IPS-15b (cell line): ENCODE measurements around the gene NDUFAF8.
A peak's percentile ranks its signal among the peaks of the same experiment; 100 is the strongest.

Experiments
- H3K27me3 ChIP-seq: one replicate; pipeline ENCODE4 v1.6.1; 2013; ENCODE audit warnings: low read length; ENCODE audit not compliant: control insufficient read depth, insufficient read depth
- H3K36me3 ChIP-seq: one replicate; pipeline ENCODE4 v1.6.1; 2013; ENCODE audit warnings: low read length; ENCODE audit not compliant: control insufficient read depth, insufficient read depth
- H3K4me1 ChIP-seq: one replicate; pipeline ENCODE4 v1.6.1; 2013; ENCODE audit warnings: mild to moderate bottlenecking, low read length; ENCODE audit not compliant: control insufficient read depth, insufficient read depth
- H3K4me3 ChIP-seq: one replicate; pipeline ENCODE4 v1.5.1; 2013; ENCODE audit warnings: low read depth, low read length
- H3K9ac ChIP-seq: one replicate; pipeline ENCODE4 v1.6.1; 2013; ENCODE audit warnings: low read depth, mild to moderate bottlenecking, low read length
- H3K9me3 ChIP-seq: one replicate; pipeline ENCODE4 v1.6.1; 2013; ENCODE audit warnings: mild to moderate bottlenecking, low read length; ENCODE audit not compliant: control insufficient read depth, insufficient read depth

Gene NDUFAF8

DNA sequence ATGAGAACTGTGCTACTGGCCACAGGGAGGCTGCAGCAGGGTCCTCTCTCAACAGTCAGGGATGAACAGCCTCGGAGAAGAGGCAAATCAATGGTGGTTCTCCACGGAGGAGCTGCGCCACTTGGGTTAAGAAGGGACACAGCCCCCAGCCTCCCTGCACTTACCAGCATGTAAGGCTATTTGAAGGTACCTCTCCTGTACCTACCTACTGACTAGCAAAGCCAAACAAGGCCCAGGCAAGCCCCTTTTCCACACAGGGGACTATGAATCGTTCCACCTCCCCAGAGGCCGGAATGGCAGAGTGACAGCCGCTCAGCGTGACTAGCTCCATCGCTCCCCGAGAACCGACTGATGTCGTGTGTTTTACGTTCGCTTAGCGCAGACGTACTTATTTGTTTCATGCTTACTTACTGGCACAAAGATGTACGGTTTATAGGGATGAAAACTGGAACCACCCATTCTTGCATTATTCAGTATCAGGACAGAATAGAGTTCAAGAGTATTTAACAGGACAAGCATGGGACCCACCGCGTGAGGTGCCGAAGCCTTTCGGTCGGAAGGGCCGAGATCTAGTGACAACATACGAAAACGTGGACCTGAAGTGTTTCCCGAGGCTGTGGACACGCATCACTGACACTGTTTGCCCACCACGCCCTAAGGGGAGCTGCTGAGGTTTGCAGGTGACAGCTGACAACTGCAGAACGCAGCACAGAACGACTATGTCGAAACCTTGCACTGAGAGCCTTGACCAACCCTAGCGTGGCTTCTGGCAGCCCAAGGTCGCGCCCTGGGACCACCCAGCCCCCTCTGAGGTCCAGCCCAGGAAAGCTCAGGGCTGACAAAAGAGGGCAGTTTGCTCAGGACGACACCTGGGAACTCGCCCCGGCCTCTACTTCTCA lies 1.3 kb upstream of the NDUFAF8 start:
- no peaks in the 10 kb centered on the region for H3K27me3 ChIP-seq
- H3K9me3 ChIP-seq, result no peaks in the 10 kb centered on the region
- peak overlapping the region; percentile 60 for H3K9ac ChIP-seq
- peaks cover 3% of the 10 kb centered on the region for H3K4me1 ChIP-seq
- H3K36me3 ChIP-seq, result peaks cover 10% of the 10 kb centered on the region
- H3K4me3 ChIP-seq, result peak overlapping the region; percentile 72

GRCh38 chr17:81238490-81238814 lies 666 bp upstream of the NDUFAF8 start:
- H3K27me3 ChIP-seq, result no peaks in the 10 kb centered on the region
- no peaks in the 10 kb centered on the region for H3K9me3 ChIP-seq
- H3K36me3 ChIP-seq, result peaks cover 7% of the 10 kb centered on the region

DNA sequence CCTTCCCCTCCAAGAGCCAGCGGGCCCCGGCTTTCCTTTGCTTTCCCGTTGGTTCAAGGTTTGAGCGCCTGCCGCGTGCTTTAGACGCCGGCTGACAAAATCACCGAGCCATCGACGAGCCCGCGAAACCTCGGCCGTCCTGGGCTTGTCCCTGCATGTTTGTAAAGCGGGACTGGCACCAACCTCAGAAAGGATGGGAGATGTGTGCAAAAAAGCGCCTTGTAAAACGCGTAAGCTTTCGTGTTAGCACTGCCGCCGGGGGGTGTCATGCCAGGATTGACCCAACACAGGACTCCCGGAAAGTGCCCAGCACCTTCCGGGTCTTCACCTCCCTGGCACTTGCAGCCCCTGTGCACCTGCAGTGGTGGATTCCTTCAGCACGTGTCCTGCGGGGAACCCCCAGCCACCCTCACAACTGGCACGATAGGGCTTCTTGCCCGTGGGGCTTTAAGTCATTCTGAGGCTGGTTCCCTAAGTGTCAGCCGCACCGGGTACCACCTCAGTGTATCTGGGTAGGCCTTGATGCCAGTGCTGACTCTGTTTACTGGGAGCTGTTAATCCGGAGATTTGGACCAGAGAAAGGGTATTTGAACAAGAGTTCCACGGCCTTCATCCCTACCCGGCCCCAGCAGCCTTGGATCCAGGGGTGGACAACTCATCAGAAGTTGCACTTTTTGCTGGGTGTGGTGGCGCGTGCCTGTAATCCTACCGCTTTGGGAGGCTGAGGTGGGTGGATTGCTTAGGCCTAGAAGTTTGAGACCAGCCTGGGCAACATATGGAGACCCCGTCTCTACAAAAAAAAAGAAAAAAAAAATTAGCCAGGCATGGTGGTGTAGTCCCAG lies 817 bp downstream of the NDUFAF8 start:
- H3K9me3 ChIP-seq, result no peaks in the 10 kb centered on the region
- peak overlapping the region; percentile 75 for H3K4me3 ChIP-seq
- peak overlapping the region; percentile 41 for H3K9ac ChIP-seq
- peaks cover 5% of the 10 kb centered on the region for H3K36me3 ChIP-seq
- peaks cover 5% of the 10 kb centered on the region for H3K4me1 ChIP-seq
- no peaks in the 10 kb centered on the region for H3K27me3 ChIP-seq

More at GRCh38 chr17:81238490-81238814, 666 bp upstream of the NDUFAF8 start:
- peak overlapping the region; percentile 60 for H3K9ac ChIP-seq
- peak overlapping the region; percentile 72 for H3K4me3 ChIP-seq
- peaks cover 5% of the 10 kb centered on the region for H3K4me1 ChIP-seq

DNA sequence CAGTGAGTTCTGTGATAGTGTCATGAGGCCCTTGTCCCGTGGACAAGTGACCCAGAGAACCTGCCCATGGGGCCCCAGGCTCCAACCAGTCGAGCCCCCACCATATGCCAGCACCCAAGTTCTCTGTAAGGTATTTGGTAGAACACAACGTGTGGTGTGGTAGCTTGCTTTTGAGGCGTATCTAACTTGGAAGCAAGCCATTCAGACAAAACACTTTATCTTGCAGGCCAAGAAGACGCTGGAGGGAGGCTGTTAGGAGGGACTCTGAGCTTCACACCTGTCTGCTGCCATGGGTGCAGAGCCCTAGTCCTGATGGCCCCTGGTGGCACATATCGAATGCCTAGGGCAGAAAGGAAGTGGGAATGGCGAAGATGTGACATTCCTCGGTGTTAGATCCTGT lies 1.6 kb downstream of the NDUFAF8 start:
- Histone ChIP-seq H3K9me3 (no peaks in the 10 kb centered on the region), H3K36me3 (peaks cover 5% of the 10 kb centered on the region), H3K9ac (no peak overlapping the region), H3K27me3 (no peaks in the 10 kb centered on the region), H3K4me3 (no peak overlapping the region), H3K4me1 (peaks cover 5% of the 10 kb centered on the region)

GRCh38 chr17:81241203-81241602 lies 2.1 kb downstream of the NDUFAF8 start:
- no peak overlapping the region for H3K4me3 ChIP-seq
- H3K4me1 ChIP-seq, result peaks cover 5% of the 10 kb centered on the region
- H3K9me3 ChIP-seq, result no peaks in the 10 kb centered on the region
- H3K36me3 ChIP-seq, result peaks cover 5% of the 10 kb centered on the region
- H3K27me3 ChIP-seq, result no peaks in the 10 kb centered on the region
- no peak overlapping the region for H3K9ac ChIP-seq

DNA sequence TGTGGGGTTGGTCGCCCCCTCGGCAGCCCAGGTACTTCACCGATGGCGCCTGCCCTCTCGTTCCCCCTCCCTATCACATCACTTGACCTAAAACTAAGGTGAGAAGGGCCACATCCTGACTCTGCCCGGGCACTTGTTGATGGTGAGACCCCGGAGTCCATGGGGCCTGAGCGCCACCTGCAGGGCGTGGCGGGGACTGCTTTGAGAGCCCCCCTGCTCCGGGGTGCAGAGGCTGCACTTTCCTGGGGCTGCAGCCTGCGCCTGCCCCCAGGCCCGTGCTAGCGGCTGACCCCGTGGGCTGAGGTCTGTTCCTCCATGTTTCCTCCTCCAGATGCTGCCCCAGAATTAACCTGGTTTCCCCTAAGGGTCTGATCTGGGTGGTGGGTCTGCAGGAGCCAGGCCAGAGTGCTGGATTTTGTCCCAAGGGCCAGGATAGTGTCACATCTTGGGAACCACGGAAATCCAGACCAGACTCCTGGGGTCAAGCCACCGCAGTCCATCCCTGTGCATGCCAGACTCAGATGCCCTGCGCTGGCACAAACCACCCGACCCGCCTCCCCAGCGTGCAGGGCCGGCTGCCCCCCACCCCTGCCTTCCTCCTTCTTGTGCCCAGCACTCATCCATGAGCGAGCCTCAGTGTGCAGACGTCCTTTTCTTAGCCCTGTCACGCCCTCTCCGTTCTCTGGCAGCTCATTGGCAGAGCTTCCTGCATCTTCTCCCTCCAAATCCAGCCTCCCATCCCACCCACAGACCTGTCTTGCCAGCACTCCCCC lies 2.7 kb downstream of the NDUFAF8 start:
- H3K27me3 ChIP-seq, result no peaks in the 10 kb centered on the region
- H3K9ac ChIP-seq, result no peak overlapping the region
- H3K4me3 ChIP-seq, result no peak overlapping the region
- no peaks in the 10 kb centered on the region for H3K9me3 ChIP-seq
- peaks cover 5% of the 10 kb centered on the region for H3K36me3 ChIP-seq
- H3K4me1 ChIP-seq, result peaks cover 5% of the 10 kb centered on the region

GRCh38 chr17:81242421-81243332 lies 3.6 kb downstream of the NDUFAF8 start:
- Histone ChIP-seq H3K4me3 (no peak overlapping the region), H3K27me3 (no peaks in the 10 kb centered on the region), H3K9me3 (no peaks in the 10 kb centered on the region), H3K36me3 (peaks cover 5% of the 10 kb centered on the region), H3K4me1 (peaks cover 5% of the 10 kb centered on the region), H3K9ac (no peak overlapping the region)

DNA sequence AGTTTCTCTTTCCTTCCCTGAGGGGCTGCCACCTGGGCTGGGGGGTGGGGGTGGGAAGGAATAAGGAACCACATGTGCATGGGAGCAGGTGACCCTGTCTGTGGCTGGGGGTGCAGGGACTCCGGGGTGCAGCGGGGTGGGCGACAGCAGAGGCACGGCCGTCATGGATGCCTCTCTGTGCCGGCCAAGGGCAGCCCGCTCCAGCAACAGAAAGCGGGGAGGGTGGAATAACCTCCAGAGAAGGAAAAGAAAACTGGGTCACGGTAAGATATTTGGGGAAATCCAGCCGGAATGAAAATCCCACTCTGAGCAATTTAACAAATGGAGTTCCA lies 4.2 kb downstream of the NDUFAF8 start:
- no peaks in the 10 kb centered on the region for H3K27me3 ChIP-seq
- H3K4me1 ChIP-seq, result peaks cover 5% of the 10 kb centered on the region
- H3K4me3 ChIP-seq, result no peak overlapping the region
- no peaks in the 10 kb centered on the region for H3K9me3 ChIP-seq
- no peak overlapping the region for H3K9ac ChIP-seq
- peaks cover 5% of the 10 kb centered on the region for H3K36me3 ChIP-seq

- Histone ChIP-seq H3K9ac (no peak overlapping the region), H3K27me3 (no peaks in the 10 kb centered on the region), H3K9me3 (no peaks in the 10 kb centered on the region), H3K4me1 (peaks cover 5% of the 10 kb centered on the region), H3K36me3 (peaks cover 6% of the 10 kb centered on the region), H3K4me3 (no peak overlapping the region)
Observed at GRCh38 chr17:81244358-81245023, 5.4 kb downstream of the NDUFAF8 start.

DNA sequence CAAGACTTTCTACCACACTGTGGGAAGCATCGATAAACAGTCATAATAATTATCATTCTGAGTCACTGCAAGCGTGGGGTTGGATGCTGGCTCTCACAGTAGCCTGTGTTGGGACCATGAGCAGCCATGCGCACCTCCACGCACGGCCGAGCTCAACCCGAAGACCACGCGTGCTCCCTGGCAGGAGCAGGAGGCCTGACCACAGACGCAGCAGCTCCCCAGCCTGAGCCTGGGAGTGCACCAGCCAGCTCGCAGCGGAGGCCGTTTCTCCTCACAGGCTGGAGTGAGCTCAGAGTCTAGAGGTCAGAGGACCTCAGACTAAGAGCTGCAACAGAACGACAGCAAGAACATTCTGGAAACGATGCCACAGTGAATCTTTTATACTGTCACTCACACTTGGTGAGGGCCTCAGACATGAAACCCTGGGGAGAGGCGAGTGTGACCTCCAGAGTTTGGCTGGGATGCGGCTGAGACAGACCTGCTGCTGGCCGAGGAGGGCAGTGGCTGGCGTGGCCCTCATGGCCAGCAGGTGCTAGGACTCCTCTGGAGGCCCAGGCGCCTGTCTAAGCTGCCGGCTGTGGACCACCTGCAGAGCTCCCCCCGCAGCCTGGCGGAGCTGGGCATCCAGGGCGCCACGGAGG lies 6.0 kb downstream of the NDUFAF8 start:
- peaks cover 8% of the 10 kb centered on the region for H3K36me3 ChIP-seq
- no peaks in the 10 kb centered on the region for H3K27me3 ChIP-seq
- no peaks in the 10 kb centered on the region for H3K9me3 ChIP-seq
- peaks cover 5% of the 10 kb centered on the region for H3K4me1 ChIP-seq
- no peak overlapping the region for H3K4me3 ChIP-seq
- no peak overlapping the region for H3K9ac ChIP-seq
